Mucosa of descending colon (tissue), 3 donors: ENCODE measurements around the gene CHEK2. TPM values are rescaled to one million over a fixed set of nuclear protein-coding genes. Genes with fewer than 3 reads are reported as not detected.
"Not testable (repeated sequence)": the region's sequence is repeated elsewhere in the genome, so short reads cannot be mapped to it uniquely, and the experiment has no call there.

Experiments used
- ATAC-seq: fragments of 200-7000 bp; cut with Tn5 transposase; one replicate; pipeline ENCODE4 v1.9.1; 2020; ENCODE audit warnings: mild to moderate bottlenecking, moderate library complexity
- DNase-seq, 3 donors: peaks; one replicate each; pipeline ENCODE4 v3.0.0-alpha.2; 2020
- H3K36me3 ChIP-seq: fragments of 200-600 bp; one replicate; pipeline ENCODE4 v1.8.0; 2021; ENCODE audit warnings: low read depth, mild to moderate bottlenecking
- H3K4me1 ChIP-seq: fragments of 200-600 bp; one replicate; pipeline ENCODE4 v1.8.0; 2021; ENCODE audit warnings: low read depth, mild to moderate bottlenecking
- H3K4me3 ChIP-seq: fragments of 200-600 bp; one replicate; pipeline ENCODE4 v1.8.0; 2021; ENCODE audit warnings: mild to moderate bottlenecking
- H3K9me3 ChIP-seq: fragments of 200-600 bp; one replicate; pipeline ENCODE4 v1.8.0; 2021; ENCODE audit warnings: mild to moderate bottlenecking
- intact Hi-C, 2 donors: fragments of 100-400 bp; cut with DNase I in 1 of 2; cut with micrococcal nuclease in 1 of 2; formaldehyde crosslinking; loops; one replicate each; pipeline versions ENCODE4 v1.11.0 to v1.11.1; 2022; cut with DNase I, micrococcal nuclease
- total RNA-seq, 3 donors: library from RNA; stranded (reverse); fragmentation: NEBNext Ultra II Directional in 2 of 3; extraction: Animal tissue kit (Norgen Biotek cat#: 25700) in 2 of 3; gene quantifications; one replicate each; pipeline versions ENCODE4 v1.2.1 to v1.2.4, GENCODE V29; 2021 to 2023
- TF ChIP-seq, protein P1 (sequence below): fragments of 200-600 bp; IDR thresholded peaks from one replicate; pipeline ENCODE4 v1.8.0; 2022; ENCODE audit warnings: antibody characterized with exemption, mild to moderate bottlenecking
- donor health status: DM: no; HTN: no; CAD: no; lungs with moderate emphysema.
- donor health status: DM: no; HTN: no; CAD: no.
- donor health status: DM: no; HTN: yes; CAD: no.

The CHEK2 gene
- total RNA-seq, 3 donors from 2014 or later, result 15.8 to 21.1 (median 19.5) TPM

- TF ChIP-seq, protein P1, sequence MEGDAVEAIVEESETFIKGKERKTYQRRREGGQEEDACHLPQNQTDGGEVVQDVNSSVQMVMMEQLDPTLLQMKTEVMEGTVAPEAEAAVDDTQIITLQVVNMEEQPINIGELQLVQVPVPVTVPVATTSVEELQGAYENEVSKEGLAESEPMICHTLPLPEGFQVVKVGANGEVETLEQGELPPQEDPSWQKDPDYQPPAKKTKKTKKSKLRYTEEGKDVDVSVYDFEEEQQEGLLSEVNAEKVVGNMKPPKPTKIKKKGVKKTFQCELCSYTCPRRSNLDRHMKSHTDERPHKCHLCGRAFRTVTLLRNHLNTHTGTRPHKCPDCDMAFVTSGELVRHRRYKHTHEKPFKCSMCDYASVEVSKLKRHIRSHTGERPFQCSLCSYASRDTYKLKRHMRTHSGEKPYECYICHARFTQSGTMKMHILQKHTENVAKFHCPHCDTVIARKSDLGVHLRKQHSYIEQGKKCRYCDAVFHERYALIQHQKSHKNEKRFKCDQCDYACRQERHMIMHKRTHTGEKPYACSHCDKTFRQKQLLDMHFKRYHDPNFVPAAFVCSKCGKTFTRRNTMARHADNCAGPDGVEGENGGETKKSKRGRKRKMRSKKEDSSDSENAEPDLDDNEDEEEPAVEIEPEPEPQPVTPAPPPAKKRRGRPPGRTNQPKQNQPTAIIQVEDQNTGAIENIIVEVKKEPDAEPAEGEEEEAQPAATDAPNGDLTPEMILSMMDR, result no peak
- Histone ChIP-seq H3K4me3 (no peak overlapping the region), H3K36me3 (no peaks in the 10 kb centered on the region), H3K4me1 (no peaks in the 10 kb centered on the region), H3K9me3 (no peaks in the 10 kb centered on the region)
- DNase-seq (no peak), ATAC-seq (no peak)
- intact Hi-C loops, result no loop called here
Observed at GRCh38 chr22:28769394-28770085, 27.9 kb upstream of the CHEK2 start.

DNA sequence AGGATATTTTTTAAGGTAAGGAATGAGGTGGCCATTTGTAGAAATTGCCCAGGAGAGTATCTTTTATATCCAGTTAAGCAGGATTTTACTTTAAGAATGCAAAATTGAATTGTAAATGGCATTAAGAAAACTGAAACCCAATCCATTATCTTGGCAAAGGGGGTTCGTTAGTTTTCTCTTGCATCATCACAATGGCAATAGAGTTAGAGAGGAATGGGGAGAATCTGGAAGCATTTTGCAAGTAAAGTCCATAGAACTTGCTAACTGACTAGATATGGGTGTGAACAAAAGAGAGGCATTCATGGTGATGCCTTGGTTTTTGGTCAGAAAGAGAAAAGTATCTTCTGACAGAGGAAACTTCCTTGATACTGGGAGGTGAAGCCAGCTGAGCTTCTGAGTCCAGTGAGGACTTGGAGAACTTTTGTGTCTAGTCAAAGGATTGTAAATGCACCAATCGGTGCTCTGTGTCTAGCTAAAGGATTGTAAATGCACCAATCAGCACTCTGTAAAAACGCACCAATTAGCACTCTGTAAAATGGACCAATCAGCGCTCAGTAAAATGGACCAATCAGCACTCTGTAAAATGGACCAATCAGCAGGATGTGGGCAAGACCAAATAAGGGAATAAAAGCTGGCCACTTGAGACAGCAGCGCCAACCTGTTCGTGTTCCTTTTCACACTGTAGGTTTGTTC lies 27.2 kb upstream of the CHEK2 start:
- intact Hi-C loops, result no loop called here
- TF ChIP-seq, protein P1, result no peak
- no peaks in the 10 kb centered on the region for H3K36me3 ChIP-seq
- H3K9me3 ChIP-seq, result no peaks in the 10 kb centered on the region
- ATAC-seq (no peak), DNase-seq (no peak)
- no peaks in the 10 kb centered on the region for H3K4me1 ChIP-seq
- no peak overlapping the region for H3K4me3 ChIP-seq

DNA sequence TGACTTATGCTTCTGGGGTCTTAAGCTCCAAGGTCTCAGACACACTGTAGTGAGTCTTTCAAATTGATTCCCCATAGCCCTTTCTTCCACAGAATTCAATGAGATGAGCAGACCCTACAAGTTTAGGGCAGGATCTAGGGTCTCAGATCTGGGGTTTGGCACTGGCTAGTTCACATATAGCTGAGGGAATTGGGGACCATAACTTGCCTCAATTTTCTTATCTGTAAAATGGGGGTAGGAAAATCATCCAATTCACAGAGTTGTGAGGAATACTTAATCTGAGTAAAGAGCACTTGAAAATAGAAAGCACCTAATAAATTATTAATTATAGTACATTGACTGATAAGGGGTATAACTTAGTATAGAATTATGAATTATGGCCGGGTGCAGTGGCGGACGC lies 25.0 kb upstream of the CHEK2 start:
- H3K4me1 ChIP-seq, result no peaks in the 10 kb centered on the region
- DNase-seq (no peak), ATAC-seq (no peak)
- no peak overlapping the region for H3K4me3 ChIP-seq
- TF ChIP-seq, protein P1, result no peak
- no peaks in the 10 kb centered on the region for H3K9me3 ChIP-seq
- no peaks in the 10 kb centered on the region for H3K36me3 ChIP-seq
- intact Hi-C loops, result no loop called here

GRCh38 chr22:28762000-28762399 lies 20.4 kb upstream of the CHEK2 start:
- H3K36me3 ChIP-seq, intact Hi-C loops, DNase-seq, H3K9me3 ChIP-seq, H3K4me3 ChIP-seq, H3K4me1 ChIP-seq, ATAC-seq: not testable (repeated sequence)

DNA sequence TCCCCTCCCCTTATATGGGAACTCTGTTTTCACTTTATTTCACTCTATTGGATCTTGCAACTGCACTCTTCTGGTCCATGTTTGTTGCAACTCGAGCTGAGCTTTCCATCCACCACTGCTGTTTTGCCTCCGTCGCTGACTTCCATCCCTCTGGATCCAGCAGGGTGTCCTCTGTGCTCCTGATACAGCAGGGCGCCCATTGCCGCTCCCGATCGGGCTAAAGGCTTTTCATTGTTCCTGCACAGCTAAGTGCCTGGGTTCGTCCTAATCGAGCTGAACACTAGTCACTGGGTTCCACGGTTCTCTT lies 19.8 kb upstream of the CHEK2 start:
- TF ChIP-seq, protein P1, result no peak
- ATAC-seq (no peak), DNase-seq (no peak)
- H3K4me1 ChIP-seq, result no peaks in the 10 kb centered on the region
- H3K4me3 ChIP-seq, result no peak overlapping the region
- H3K9me3 ChIP-seq, result no peaks in the 10 kb centered on the region
- intact Hi-C loops, result no loop called here
- H3K36me3 ChIP-seq, result no peaks in the 10 kb centered on the region

GRCh38 chr22:28759861-28760560 lies 18.4 kb upstream of the CHEK2 start:
- DNase-seq (no peak), ATAC-seq (peak; percentile 38)
- Histone ChIP-seq H3K4me3 (no peak overlapping the region), H3K36me3 (no peaks in the 10 kb centered on the region), H3K9me3 (no peaks in the 10 kb centered on the region), H3K4me1 (no peaks in the 10 kb centered on the region)
- intact Hi-C loops, result no loop called here
- TF ChIP-seq, protein P1, result no peak

- DNase-seq, H3K4me1 ChIP-seq, ATAC-seq, H3K9me3 ChIP-seq, H3K4me3 ChIP-seq, intact Hi-C loops, H3K36me3 ChIP-seq: not testable (repeated sequence)
Observed at GRCh38 chr22:28754512-28754911, 12.9 kb upstream of the CHEK2 start.
